Naive thymus-derived CD4-positive, alpha-beta T cell (primary cell): Measurements from ENCODE around the gene SH3TC1. TPM values are rescaled to one million over a fixed set of nuclear protein-coding genes. Genes with fewer than 3 reads are reported as not detected.
A peak's percentile ranks its signal among the peaks of the same experiment; 100 is the strongest.

Experiments used
- ATAC-seq: fragments of 150-1000 bp; cut with Tn5 transposase; 2 replicates; pipeline ENCODE4 v1.10.0; 2021; ENCODE audit warnings: mild to moderate bottlenecking, moderate library complexity
- CTCF ChIA-PET: fragments of 350-600 bp; sonication (Branson Sonifier 250); formaldehyde crosslinking; loops from one replicate; lab custom pipeline; 2021; ENCODE audit warnings: antibody characterized with exemption; lab: Charles Lee
- POLR2A ChIA-PET: fragments of 350-600 bp; sonication (Branson Sonifier 250); formaldehyde crosslinking; loops from one replicate; lab custom pipeline; 2021; ENCODE audit warnings: antibody characterized with exemption, inconsistent platforms; lab: Charles Lee
- DNase-seq, 9 donors: peaks; one replicate each; pipeline versions ENCODE4 v3.0.0 to v3.0.0-alpha.2; 2020 to 2022; ENCODE audit warnings: mixed read lengths in 1 of 9
- H3K27ac ChIP-seq: one replicate; pipeline ENCODE4 v1.7.0; 2013; ENCODE audit warnings: mild to moderate bottlenecking, low read depth, low read length, moderate library complexity
- H3K27me3 ChIP-seq, 2 donors: one replicate each; pipeline ENCODE4 v1.7.0; 2013; ENCODE audit warnings: low read length in 2 of 2, mild to moderate bottlenecking in 2 of 2, moderate library complexity in 2 of 2; ENCODE audit not compliant: control insufficient read depth in 2 of 2, insufficient read depth in 2 of 2
- H3K36me3 ChIP-seq, 3 experiments: 1 replicate in 2 of 3; 2 replicates in 1 of 3; pipeline ENCODE4 v1.7.0; 2013; ENCODE audit warnings: low read length in 3 of 3, mild to moderate bottlenecking in 3 of 3, moderate library complexity in 1 of 3; ENCODE audit not compliant: insufficient read depth in 3 of 3, control insufficient read depth in 2 of 3
- H3K4me1 ChIP-seq, 2 donors: one replicate each; pipeline ENCODE4 v1.7.0; 2013; ENCODE audit warnings: low read length in 2 of 2, mild to moderate bottlenecking in 2 of 2, moderate library complexity in 1 of 2; ENCODE audit not compliant: control insufficient read depth in 2 of 2, insufficient read depth in 2 of 2
- H3K4me3 ChIP-seq: 2 replicates; pipeline ENCODE4 v1.7.0; 2013; ENCODE audit warnings: mild to moderate bottlenecking, low read length
- H3K9me3 ChIP-seq, 3 experiments: 1 replicate in 2 of 3; 2 replicates in 1 of 3; pipeline ENCODE4 v1.7.0; 2013; ENCODE audit warnings: low read length in 3 of 3; ENCODE audit not compliant: control insufficient read depth in 2 of 3
- H3K27ac Mint-ChIP-seq, 9 donors: one replicate each; pipeline ENCODE4 v1.8.0; 2020 to 2022; ENCODE audit warnings: mixed read lengths in 9 of 9, mild to moderate bottlenecking in 8 of 9, moderate library complexity in 5 of 9, inconsistent platforms in 2 of 9
- H3K27me3 Mint-ChIP-seq, 5 donors: one replicate each; pipeline ENCODE4 v1.8.0; 2021 to 2022; ENCODE audit warnings: mixed read lengths in 5 of 5, mild to moderate bottlenecking in 1 of 5
- H3K36me3 Mint-ChIP-seq, 5 donors: one replicate each; pipeline ENCODE4 v1.8.0; 2020 to 2022; ENCODE audit warnings: mixed read lengths in 5 of 5, mild to moderate bottlenecking in 3 of 5, inconsistent platforms in 1 of 5
- H3K4me1 Mint-ChIP-seq, 7 donors: one replicate each; pipeline ENCODE4 v1.8.0; 2020 to 2022; ENCODE audit warnings: mixed read lengths in 7 of 7, mild to moderate bottlenecking in 3 of 7, inconsistent platforms in 1 of 7
- H3K4me3 Mint-ChIP-seq, 10 donors: one replicate each; pipeline ENCODE4 v1.8.0; 2020 to 2022; ENCODE audit warnings: mild to moderate bottlenecking in 10 of 10, mixed read lengths in 10 of 10, moderate library complexity in 6 of 10, inconsistent platforms in 2 of 10
- H3K9me3 Mint-ChIP-seq, 11 donors: one replicate each; pipeline ENCODE4 v1.8.0; 2020 to 2022; ENCODE audit warnings: mixed read lengths in 11 of 11, mild to moderate bottlenecking in 4 of 11, inconsistent platforms in 1 of 11, moderate library complexity in 1 of 11
- intact Hi-C, 2 donors: fragments of 100-400 bp; cut with micrococcal nuclease; formaldehyde crosslinking; loops; one replicate each; pipeline ENCODE4 v1.15.1; 2023
- polyA plus RNA-seq, 2 donors: library from polyadenylated mRNA; unstranded; fragments of 300-500 nt; fragmentation: Illumina TruSeq; gene quantifications; one replicate each; pipeline ENCODE4 v1.2.3, GENCODE V29; 2021
- total RNA-seq, 6 experiments: library from RNA in 5 of 6; stranded (reverse) in 5 of 6; gene quantifications; 1 replicate in 5 of 6; 2 replicates in 1 of 6; pipeline ENCODE4 v1.2.3 and lab custom pipeline; 2021 to 2026

The SH3TC1 gene
- total and polyA plus RNA-seq, 7 experiments from 2014 or later = 6.5 to 120 (median 34.9) TPM

DNA sequence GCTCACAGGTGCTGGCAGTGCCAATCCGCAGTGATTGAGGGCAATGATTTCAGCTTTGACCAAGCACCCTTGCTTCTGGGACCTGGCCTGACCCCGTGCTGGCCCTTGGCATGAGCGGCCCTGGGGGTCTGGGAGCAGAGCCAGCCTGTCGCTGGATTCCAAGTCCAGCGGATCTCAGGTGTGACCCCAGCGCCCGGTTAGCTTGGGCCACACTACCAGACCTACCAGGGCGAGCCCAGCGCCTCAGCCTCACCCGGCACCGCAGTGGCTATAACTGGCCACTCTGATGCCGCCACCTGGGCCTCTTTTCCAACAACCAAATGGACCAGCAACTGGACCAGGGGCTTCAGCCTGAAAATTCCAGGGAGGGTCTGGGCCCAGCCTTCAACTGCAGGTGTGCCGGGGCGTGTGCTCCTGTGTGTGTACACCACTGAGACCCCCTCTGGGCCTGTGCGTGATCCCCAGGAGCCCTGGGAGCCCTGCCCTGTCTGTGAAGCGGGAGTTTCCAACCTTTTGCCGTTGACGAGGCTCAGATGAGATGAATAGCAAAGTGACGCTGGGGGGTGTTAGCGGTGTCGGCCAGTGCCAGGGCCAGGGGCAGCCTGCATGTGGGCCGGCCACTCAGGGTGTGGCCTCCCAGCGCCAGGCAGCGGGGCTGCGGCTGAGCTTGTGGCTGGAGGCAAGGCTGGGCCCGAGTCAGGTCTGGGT, 658 bp downstream of the SH3TC1 start:
- Mint-ChIP-seq H3K4me1 (peaks cover 29 to 50% (median 43%) of the 10 kb centered on the region in 7 donors), H3K27me3 (peaks cover 0 to 3% (median 0%) of the 10 kb centered on the region in 5 donors), H3K4me3 (peak overlapping the region; percentile 89 to 98 (median 96)), H3K9me3 (no peaks in the 10 kb centered on the region), H3K36me3 (no peaks in the 10 kb centered on the region), H3K27ac (peak overlapping the region; percentile 90 to 99 (median 96))
- ChIA-PET POLR2A (interaction anchor here (0.6 to 1.8 kb wide), 5 partner anchors 22 to 230 kb away, joined by 3 to 11 read pairs (median 3); partner anchors contain the start of gene ABLIM2), CTCF (interaction anchor here (0.8 to 1.8 kb wide), 2 partner anchors 23 to 40 kb away, joined by 4 to 5 read pairs; no protein-coding TSS in a partner anchor)
- peak in 6 of 9 donors; percentile 25 to 66 (median 36) for DNase-seq
- peak; percentile 30 for ATAC-seq
- Histone ChIP-seq H3K4me3 (peak overlapping the region; percentile 91), H3K27ac (peak overlapping the region; percentile 84), H3K4me1 (peaks cover 22 to 27% of the 10 kb centered on the region in 2 donors), H3K27me3 (no peaks in the 10 kb centered on the region), H3K9me3 (no peaks in the 10 kb centered on the region), H3K36me3 (peaks cover 0 to 13% (median 0%) of the 10 kb centered on the region in 3 experiments)
- intact Hi-C loops = loop anchor here (1.0 to 5.0 kb wide), 6 partner anchors 21 to 1292 kb away; partner anchors contain the start of genes ABLIM2 (in 2 of the 2), ACOX3 (in 2 of the 2), TRMT44 (in 2 of the 2) and TBC1D14 (in 1 of the 2)

DNA sequence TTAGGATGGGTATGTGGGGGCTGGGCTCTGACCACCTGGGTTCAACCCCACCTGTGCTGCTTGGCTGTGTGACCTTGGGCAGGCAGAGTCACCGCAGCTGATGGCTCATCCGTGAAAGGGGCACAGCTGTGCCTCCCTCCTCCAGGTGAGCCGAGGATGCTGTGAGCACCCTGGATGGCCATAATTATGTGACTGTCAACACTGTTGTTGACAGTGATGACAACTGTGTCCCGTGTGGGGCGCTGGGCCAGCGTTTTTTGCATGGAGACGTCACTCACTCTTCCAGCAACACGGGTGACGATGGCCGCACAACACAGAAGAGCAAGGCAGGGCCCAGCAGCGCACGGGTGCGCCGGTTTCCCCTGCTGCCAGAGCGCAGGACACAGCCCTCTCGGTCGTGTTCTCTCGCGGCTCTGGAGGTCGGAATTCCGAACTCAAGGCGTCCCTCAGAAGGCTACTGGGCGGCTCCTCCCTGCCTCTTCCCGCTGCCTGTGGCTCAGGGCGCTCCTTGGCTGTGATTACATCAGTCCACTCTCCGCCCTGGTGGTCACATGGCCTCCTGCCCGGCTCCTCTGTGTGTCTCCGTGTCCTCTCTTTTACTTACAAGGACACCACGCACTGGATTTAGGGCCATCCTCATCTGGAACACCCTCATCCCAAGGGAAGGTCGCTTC, 1.3 kb downstream of the SH3TC1 start:
- Histone ChIP-seq H3K4me3 (peak overlapping the region; percentile 91), H3K4me1 (peaks cover 22 to 27% of the 10 kb centered on the region in 2 donors), H3K36me3 (peaks cover 0 to 17% (median 0%) of the 10 kb centered on the region in 3 experiments), H3K27me3 (no peaks in the 10 kb centered on the region), H3K27ac (peak overlapping the region; percentile 84), H3K9me3 (no peaks in the 10 kb centered on the region)
- Mint-ChIP-seq H3K27ac (peak overlapping the region; percentile 90 to 99 (median 96)), H3K4me1 (peaks cover 29 to 50% (median 43%) of the 10 kb centered on the region in 7 donors), H3K4me3 (peak overlapping the region; percentile 89 to 98 (median 96)), H3K27me3 (no peaks in the 10 kb centered on the region), H3K36me3 (no peaks in the 10 kb centered on the region), H3K9me3 (no peaks in the 10 kb centered on the region)
- intact Hi-C loops = loop anchor here in 1 of 2 donors (1.0 to 2.0 kb wide), 3 partner anchors 28 to 240 kb away; partner anchors contain the start of genes ABLIM2, ACOX3 and TRMT44
- peak; percentile 45 for ATAC-seq
- DNase-seq = peak; percentile 26 to 68 (median 53)
- ChIA-PET CTCF (interaction anchor here (1.8 kb wide), 1 partner anchor 24 kb away, joined by 5 read pairs; no protein-coding TSS in a partner anchor), POLR2A (interaction anchor here (1.4 kb wide), 1 partner anchor 21 kb away, joined by 3 read pairs; no protein-coding TSS in a partner anchor)

DNA sequence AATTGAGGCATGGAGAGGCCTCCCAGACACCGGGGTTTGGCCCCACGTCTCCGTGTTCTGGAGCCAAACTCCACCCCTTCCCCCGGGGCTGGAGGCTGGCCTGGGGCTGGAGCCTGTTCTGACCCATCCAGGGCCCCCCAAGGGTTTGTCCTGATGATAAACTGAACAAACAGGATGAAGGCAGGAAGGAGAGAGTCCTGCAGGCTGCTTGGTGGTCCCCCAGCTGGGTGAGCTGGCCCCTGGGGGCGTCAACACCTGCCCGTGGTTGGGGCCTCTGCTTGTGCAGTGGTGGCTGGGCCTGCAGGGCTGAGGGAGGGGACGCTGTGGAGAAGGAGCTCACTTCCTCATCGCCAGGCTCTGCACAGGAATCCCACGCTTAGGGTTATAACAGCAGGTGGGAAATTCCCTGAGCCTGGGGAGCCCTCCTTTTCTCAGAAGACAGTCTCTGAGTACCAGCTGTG, 2.3 kb downstream of the SH3TC1 start:
- POLR2A ChIA-PET = interaction anchor here (0.7 to 1.0 kb wide), 3 partner anchors 21 to 42 kb away, joined by 3 to 4 read pairs (median 3); no protein-coding TSS in a partner anchor
- ATAC-seq = peak; percentile 55
- peaks cover 22 to 27% of the 10 kb centered on the region in 2 donors for H3K4me1 ChIP-seq

DNA sequence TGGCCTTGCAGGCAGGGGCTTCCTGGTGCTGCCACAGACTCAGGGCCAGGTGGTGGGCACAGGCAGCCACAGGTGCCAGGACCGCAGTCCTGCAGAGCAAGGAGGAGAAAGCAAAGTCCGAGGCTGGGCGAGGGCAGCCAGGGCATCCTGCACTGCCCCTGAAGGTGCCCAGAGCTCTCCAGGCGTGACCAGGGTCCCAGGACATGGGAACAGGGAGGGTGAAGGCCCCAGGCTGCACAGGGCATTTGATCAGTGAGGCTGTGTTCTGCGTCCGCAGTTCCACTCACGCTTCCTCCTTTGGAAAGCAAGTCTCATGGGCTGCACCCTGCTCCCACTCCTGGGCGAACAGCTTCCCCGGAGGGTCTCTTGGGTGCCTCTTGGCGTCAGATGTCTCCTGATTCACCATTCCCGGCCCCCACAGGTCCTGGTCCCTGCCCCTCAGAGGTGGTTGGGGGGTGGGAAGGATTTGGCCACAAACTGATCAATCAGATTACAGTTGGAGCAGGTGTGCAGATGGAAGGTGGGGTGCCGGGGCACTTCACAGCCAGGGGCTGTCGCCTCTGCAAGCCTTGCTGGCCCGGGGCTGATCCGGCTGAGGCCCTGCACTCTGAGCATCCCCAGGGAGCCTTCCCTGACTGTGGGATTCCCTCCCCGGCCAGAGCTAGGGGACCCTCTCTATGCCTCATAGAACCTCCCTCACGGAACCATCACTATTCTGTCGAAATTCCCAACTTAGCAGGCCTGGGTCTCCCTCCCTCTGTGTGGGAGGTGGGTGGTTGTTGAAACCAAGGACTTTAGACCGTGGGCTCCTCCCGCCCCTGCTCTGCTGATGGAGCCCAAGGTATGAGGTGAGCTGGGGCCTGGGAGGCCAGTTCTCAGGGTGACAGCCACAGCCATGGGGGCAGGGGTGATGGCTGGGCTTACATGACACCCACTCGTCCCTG, 3.3 kb downstream of the SH3TC1 start:
- Histone ChIP-seq H3K4me1 (peaks cover 22 to 27% of the 10 kb centered on the region in 2 donors), H3K36me3 (peaks cover 0 to 32% (median 0%) of the 10 kb centered on the region in 3 experiments), H3K27ac (no peak overlapping the region), H3K4me3 (no peak overlapping the region), H3K27me3 (no peaks in the 10 kb centered on the region), H3K9me3 (no peaks in the 10 kb centered on the region)
- ATAC-seq = no peak
- POLR2A ChIA-PET = interaction anchor here (0.6 to 1.0 kb wide), 3 partner anchors 11 to 43 kb away, joined by 3 to 5 read pairs (median 4); no protein-coding TSS in a partner anchor
- CTCF ChIA-PET = interaction anchor here (1.1 kb wide), 1 partner anchor 41 kb away, joined by 3 read pairs; no protein-coding TSS in a partner anchor
- intact Hi-C loops = no loop called here
- H3K27ac Mint-ChIP-seq = peak overlapping the region in 6 of 9 donors; percentile 41 to 99 (median 95)
- H3K4me3 Mint-ChIP-seq = peak overlapping the region in 7 of 10 donors; percentile 51 to 98 (median 95)
- no peaks in the 10 kb centered on the region for H3K27me3 Mint-ChIP-seq
- peaks cover 0 to 3% (median 0%) of the 10 kb centered on the region in 5 donors for H3K36me3 Mint-ChIP-seq
- no peaks in the 10 kb centered on the region for H3K9me3 Mint-ChIP-seq
- peaks cover 29 to 58% (median 51%) of the 10 kb centered on the region in 7 donors for H3K4me1 Mint-ChIP-seq
- no peak for DNase-seq

More for the DNA sequence above, 2.3 kb downstream of the SH3TC1 start:
- peaks cover 29 to 53% (median 46%) of the 10 kb centered on the region in 7 donors for H3K4me1 Mint-ChIP-seq
- CTCF ChIA-PET = no interaction called here
- intact Hi-C loops = loop anchor here in 1 of 2 donors (2.0 kb wide), 1 partner anchor 27 kb away; no protein-coding TSS in a partner anchor
- Histone ChIP-seq H3K27ac (peak overlapping the region; percentile 84), H3K4me3 (peak overlapping the region; percentile 91), H3K36me3 (peaks cover 0 to 23% (median 0%) of the 10 kb centered on the region in 3 experiments), H3K9me3 (no peaks in the 10 kb centered on the region), H3K27me3 (no peaks in the 10 kb centered on the region)
- H3K27me3 Mint-ChIP-seq = no peaks in the 10 kb centered on the region
- no peaks in the 10 kb centered on the region for H3K9me3 Mint-ChIP-seq
- peak in 6 of 9 donors; percentile 17 to 63 (median 39) for DNase-seq
- peak overlapping the region; percentile 89 to 98 (median 96) for H3K4me3 Mint-ChIP-seq
- H3K36me3 Mint-ChIP-seq = no peaks in the 10 kb centered on the region
- H3K27ac Mint-ChIP-seq = peak overlapping the region; percentile 83 to 99 (median 96)

DNA sequence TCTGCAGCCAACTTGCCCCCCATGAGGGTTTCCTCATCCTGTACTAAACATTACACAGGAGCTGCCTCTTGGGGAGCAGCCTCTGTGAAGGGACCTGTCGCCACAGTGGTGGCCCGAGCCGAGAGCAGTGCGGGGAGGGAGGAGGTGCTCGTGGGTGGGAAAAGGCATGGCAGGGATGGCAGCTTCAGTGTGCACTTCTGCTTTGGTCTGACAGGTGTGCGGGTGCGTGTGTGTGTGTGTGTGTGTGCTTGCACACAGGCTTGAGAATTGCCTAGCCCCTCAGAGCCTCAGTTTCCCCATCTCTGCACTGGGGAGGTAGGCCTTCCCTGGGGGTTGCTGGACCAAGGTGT, 3.9 kb downstream of the SH3TC1 start:
- H3K9me3 ChIP-seq = no peaks in the 10 kb centered on the region
- ChIA-PET POLR2A (no interaction called here), CTCF (interaction anchor here (1.1 kb wide), 1 partner anchor 42 kb away, joined by 3 read pairs; no protein-coding TSS in a partner anchor)
- peak overlapping the region in 1 of 10 donors; percentile 93 for H3K4me3 Mint-ChIP-seq
- no peak overlapping the region for H3K4me3 ChIP-seq
- H3K4me1 Mint-ChIP-seq = peaks cover 29 to 58% (median 51%) of the 10 kb centered on the region in 7 donors
- H3K4me1 ChIP-seq = peaks cover 22 to 27% of the 10 kb centered on the region in 2 donors
- ATAC-seq (no peak), DNase-seq (no peak)
- H3K27ac Mint-ChIP-seq = no peak overlapping the region
- no peaks in the 10 kb centered on the region for H3K27me3 ChIP-seq
- H3K27ac ChIP-seq = no peak overlapping the region
- intact Hi-C loops = no loop called here
- peaks cover 0 to 32% (median 0%) of the 10 kb centered on the region in 3 experiments for H3K36me3 ChIP-seq
- no peaks in the 10 kb centered on the region for H3K9me3 Mint-ChIP-seq
- no peaks in the 10 kb centered on the region for H3K27me3 Mint-ChIP-seq
- H3K36me3 Mint-ChIP-seq = peaks cover 0 to 7% (median 3%) of the 10 kb centered on the region in 5 donors
